ENCODE results near the gene MERTK.
"Not testable (repeated sequence)": the region's sequence is repeated elsewhere in the genome, so short reads cannot be mapped to it uniquely, and the experiment has no call there.

Gene MERTK

DNA sequence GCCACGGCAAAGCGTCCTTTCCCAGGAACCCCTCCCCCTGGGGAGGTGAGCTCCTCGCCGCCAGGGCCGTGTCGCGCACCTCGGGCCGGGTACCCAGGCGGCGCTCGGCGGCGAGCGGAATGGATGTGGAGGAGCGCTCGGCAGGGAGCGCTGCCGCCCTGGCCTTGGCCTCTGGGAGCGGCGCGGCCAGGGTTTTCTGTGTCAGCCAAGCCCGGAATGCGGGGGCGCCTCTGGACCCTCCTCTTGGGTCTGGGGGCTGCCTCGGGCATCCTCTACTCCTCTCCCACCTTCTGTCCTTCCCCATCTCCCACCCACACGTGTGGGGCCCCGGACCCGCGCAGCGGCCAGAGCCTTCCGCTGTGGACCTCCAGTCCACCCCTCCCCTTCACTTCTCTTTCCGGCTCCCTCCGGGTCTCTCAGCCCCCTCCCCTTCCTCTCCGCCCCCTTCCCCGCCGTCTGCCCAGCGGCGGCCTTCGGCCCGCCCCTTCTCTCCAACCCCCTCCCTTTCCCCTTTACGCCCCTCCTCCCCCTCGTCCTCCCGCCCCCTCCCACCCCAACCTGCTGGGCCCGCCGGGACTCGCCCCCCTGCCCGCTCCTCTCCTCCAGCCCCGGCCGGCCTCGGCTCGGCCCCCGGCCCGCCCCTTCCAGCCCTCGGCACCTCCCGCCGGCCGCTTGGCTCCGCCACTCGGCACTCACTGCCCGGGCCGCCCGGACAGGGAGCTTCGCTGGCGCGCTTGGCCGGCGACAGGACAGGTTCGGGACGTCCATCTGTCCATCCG lies at the start of gene MERTK:
MERTK (plus strand) TSS at position 684 of the 779 bp plus-strand sequence. CDS start 129 bp downstream, outside the sequence.
- DNase-seq (ENCODE audit: low read depth in 2 of 2, low spot score in 1 of 2): peak in 1 of 2 donors; percentile 19

- not testable (repeated sequence) for DNase-seq (ENCODE audit: low read depth in 2 of 2, low spot score in 1 of 2)
Observed at GRCh38 chr2:111850646-111851045, 47.8 kb upstream of the MERTK start.

DNA sequence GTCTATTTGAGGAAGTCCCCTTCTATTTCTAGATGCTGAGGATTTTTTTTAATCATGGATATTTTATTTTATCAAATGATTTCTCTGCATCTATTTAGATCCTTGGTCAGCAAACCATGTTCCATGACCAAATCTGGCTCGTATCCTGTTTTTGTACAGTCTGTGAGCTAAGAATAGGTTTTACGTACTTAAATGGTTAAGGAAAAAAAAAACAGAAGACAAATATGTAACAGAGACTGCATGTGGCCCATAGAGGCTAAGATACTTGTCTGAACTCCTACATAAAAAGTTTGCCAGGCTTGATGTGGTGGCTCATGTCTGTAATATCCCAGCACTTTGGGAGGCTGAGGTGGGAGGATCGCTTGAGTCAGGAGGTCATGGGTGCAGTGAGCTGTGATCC lies 45.9 kb upstream of the MERTK start:
- DNase-seq (ENCODE audit: low read depth in 2 of 2, low spot score in 1 of 2): not testable (repeated sequence)

DNA sequence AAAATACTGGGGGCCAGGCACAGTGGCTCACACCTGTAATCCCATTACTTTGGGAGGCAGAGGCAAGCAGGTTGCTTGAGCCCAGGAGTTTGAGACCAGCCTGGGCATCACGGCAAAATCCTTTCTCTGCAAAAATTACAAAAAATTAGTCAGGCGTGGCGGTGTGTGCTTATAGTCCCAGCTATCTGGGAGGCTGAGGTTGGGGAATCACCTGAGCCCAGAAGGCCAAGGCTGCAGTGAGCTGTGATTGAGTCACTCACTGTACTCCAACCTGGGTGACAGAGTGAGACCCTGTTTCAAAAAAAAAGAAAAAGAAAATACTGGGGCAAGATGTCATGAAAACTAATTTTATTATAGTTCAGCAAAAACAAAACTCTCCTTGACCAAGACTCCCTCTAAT lies 38.4 kb upstream of the MERTK start:
- not testable (repeated sequence) for DNase-seq (ENCODE audit: low read depth in 2 of 2, low spot score in 1 of 2)

- DNase-seq (ENCODE audit: low read depth in 2 of 2, low spot score in 1 of 2): not testable (repeated sequence)
Observed at GRCh38 chr2:111865124-111865523, 33.3 kb upstream of the MERTK start.

DNA sequence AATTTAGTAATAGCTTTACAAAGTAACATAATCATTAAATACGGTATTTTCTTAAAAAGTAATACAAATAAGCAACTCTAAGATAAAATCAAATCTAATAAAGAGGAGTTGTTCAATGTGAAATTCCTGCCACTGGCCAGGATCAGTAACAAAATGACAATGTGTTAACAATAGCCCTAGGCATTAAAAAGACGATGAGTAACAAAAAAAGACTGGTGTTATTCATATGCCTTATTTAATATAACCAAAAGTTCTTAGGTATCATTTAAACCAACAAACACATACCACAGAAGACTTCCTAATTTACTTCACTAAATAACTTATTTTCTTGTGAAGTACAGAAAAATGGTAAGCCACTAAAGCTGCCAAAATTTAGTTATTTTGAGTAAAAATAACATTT lies 25.6 kb upstream of the MERTK start:
- DNase-seq (ENCODE audit: low read depth in 2 of 2, low spot score in 1 of 2): not testable (repeated sequence)

DNA sequence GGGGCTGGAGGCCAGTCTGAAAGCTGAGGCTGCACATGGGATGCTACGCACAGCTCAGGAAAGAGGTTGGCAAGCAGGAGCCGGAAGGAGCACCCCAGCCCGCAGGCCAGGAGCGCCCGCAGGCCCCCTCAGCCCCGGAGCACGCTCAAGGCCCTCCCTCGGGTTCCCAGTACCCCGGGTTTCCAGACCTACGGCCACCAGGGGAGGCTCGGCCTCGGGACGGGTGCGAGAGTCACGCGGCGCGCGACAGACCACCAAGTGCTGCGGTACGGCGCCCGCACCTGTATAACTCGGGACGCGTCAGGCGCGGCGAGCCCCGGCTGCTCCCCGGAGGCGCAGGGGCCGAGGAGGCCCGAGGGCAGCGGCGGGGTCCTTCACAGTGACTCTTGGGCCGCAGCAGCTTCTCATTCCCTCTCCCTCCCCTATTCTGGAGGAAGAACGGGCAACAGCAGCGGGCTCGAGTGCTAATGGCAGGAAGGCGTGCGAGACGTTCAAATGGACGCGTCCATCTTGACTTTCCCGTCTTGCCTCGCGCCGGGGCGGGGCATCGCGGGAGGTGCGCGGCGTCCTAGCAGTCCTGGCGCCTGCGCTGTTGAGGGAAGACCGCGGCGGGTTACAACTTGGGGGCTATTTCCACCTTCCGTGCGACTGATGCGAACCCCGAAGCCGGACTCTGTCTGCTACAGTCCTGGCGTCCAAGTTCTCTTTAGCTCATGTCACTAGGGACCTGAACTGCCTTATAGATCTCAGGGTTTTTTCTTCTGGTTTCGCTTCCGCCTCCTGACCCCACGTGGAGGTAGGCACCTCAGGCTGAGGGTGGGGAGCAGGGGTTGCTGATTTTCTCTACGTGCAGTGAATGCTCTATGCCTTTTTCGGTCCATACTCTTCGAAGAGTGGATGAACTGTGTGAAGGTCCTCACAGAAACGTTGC lies 14.5 kb upstream of the MERTK start, which contains the start of gene ANAPC1:
ANAPC1 (minus strand) TSS at position 533 of the 931 bp plus-strand sequence. CDS start 3,368 bp downstream, outside the sequence.
- peak; percentile 61 to 70 for DNase-seq (ENCODE audit: low read depth in 2 of 2, low spot score in 1 of 2)

GRCh38 chr2:111884592-111884964 lies 13.8 kb upstream of the MERTK start:
- no peak for DNase-seq (ENCODE audit: low read depth in 2 of 2, low spot score in 1 of 2)

GRCh38 chr2:111896024-111896423 lies 2.4 kb upstream of the MERTK start:
- no peak for DNase-seq (ENCODE audit: low read depth in 2 of 2, low spot score in 1 of 2)

DNA sequence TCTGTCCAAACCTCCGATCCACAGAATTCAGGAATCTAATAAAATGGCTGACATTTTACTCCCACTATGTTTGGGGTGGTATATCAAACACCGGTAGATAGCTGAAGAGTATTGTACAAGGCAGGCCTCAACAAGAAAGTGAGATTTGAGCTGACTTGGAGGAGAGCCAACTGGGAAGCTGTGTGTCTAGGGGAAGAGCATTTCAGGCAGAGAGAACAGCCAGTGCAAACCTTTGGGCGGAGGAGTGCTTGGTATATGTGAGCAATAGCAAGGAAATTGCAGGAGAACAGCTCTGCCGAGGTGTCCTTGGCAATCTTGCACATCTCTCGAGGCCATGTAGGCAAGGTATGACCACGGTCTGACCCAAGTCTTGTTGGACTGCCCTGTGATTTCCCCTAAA lies 1.8 kb upstream of the MERTK start:
- no peak for DNase-seq (ENCODE audit: low read depth in 2 of 2, low spot score in 1 of 2)

DNA sequence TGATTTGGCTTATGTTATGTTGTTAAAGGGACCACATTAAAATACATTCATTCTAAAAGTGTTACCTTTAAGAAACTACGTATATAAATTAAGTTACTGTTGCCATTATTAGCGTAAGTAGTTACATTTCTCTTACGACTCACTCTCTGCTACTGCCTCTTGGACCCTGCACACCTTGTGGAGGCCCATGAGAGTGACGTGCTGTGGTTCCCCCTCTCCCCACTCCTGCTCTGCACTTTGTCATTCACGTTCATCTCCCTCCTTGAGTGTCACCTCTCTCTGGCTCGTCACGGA lies 830 bp upstream of the MERTK start:
- no peak for DNase-seq (ENCODE audit: low read depth in 2 of 2, low spot score in 1 of 2)

DNA sequence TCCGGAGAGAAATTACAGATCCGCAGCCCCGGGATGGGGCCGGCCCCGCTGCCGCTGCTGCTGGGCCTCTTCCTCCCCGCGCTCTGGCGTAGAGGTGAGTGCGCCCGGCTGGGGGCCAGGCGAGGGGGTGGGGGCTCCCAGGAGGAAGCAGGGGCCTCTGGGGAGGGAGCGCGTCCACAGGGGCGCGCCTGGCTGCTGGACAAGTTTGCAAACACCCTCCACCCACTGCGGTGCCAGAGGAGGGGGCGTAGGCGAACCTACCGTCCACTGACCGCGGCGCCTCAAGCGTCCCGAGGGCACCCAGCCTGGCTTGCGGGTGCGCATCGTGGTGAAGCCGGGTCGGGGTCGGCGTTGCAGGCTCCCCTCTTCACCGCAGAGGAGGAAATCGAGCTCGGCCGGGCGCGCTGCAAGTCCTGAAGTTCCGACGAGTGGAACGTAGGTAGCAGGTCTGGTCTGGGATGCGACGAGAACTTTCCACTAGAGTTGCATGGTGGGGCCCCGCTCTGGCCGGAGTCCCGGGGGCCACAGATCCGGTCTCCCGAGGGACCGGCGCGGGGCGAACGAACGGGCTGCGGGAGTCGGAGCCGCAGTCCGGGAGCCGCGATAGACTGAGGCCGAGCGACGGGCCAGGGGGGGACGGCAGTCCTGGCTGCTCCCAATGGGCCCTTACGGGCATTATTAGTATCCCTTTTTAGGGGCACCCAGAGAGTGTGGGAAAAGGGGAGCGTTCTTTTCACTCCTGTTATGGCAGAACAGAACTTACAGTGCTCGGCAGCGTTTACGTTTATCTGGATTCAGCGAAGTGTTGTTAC lies 502 bp downstream of the MERTK start:
- no peak for DNase-seq (ENCODE audit: low read depth in 2 of 2, low spot score in 1 of 2)

- DNase-seq (ENCODE audit: low read depth in 2 of 2, low spot score in 1 of 2): no peak
Observed at GRCh38 chr2:111900859-111901258, 2.5 kb downstream of the MERTK start.

DNA sequence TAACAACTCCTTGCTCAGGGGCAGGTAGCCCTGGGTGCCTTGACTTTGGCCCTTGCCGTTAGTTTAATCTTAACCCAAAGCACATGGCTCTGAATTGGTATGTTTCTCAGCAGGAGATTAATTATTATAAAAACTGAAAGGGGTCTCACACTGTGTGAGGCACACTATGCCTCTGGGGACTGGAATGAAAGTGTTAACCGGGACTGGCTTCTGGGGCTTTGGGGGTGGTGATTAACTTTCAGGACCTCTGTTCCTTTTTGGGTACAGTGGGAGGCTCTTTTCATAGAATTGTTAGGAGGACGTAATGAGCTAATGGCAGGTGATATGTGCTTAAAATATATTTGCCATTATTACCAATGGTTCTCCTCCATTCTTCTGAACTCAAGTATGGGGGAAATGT lies 5.1 kb downstream of the MERTK start:
- DNase-seq (ENCODE audit: low read depth in 2 of 2, low spot score in 1 of 2): no peak

GRCh38 chr2:111903930-111904439 lies 5.6 kb downstream of the MERTK start:
- no peak for DNase-seq (ENCODE audit: low read depth in 2 of 2, low spot score in 1 of 2)

GRCh38 chr2:111904726-111905474 lies 6.5 kb downstream of the MERTK start:
- DNase-seq (ENCODE audit: low read depth in 2 of 2, low spot score in 1 of 2): no peak

DNA sequence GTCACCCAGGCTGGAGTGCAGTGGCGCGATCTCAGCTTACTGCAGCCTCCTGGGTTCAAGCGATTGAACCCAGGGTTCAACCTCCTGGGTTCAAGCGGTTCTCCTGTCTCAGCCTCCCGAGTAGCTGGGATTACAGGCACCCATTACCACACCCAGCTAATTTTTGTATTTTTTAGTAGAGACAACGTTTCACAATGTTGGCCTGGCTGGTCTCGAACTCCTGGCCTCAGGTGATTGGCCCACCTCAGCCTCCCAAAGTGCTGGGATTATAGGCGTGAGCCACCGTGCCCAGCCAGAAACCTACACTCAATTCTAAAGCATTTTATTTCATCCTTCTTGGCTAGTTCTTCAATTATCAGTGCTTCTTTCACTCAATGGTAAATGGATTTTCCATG lies 7.1 kb downstream of the MERTK start:
- DNase-seq (ENCODE audit: low read depth in 2 of 2, low spot score in 1 of 2): not testable (repeated sequence)

- DNase-seq (ENCODE audit: low read depth in 2 of 2, low spot score in 1 of 2): no peak
Observed at GRCh38 chr2:111905990-111906735, 7.8 kb downstream of the MERTK start.

DNA sequence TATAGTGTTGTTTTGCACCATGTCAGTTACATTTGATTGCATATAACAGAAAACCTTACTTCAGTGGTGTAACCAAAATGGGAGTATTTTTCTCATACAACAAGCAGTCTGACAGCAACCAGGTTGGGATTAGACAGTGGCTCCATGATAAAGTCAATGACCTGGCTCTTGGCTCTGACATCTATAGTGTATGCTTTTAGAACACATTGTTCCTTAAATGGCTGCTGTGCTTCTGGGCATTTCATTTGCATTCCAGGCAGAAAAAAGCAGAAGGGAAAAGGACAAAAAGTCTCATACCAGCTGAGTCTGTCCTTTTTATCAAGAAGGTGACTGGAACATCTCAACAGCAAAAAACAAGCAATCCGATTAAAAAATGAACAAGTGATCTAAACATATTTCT lies 10.2 kb downstream of the MERTK start:
- DNase-seq (ENCODE audit: low read depth in 2 of 2, low spot score in 1 of 2): no peak

DNA sequence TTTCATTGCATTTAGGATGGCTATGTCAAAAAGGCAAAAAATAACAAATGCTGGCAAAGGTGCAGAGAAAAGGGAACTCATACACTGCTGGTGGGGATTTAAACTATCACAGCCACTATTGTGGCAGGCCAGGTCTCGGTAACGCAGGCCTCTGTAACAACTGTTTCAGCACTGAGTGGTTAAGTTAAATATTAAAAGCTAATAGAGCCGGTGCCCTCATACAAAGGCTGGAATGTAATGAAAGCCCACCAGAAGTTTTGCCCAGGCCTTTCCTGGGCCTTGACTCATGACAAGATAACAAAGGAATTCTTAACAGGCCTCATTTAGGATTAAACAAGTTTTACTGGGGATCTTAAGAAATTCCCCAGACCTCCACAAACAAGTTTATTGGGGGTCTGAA lies 10.7 kb downstream of the MERTK start:
- no peak for DNase-seq (ENCODE audit: low read depth in 2 of 2, low spot score in 1 of 2)
